CD8-positive, alpha-beta memory T cell (primary cell): ENCODE results near the gene CENPC. TPM values are rescaled to one million over a fixed set of nuclear protein-coding genes. Genes with fewer than 3 reads are reported as not detected.

Experiments used
- polyA plus RNA-seq: library from polyadenylated mRNA; unstranded; fragments of 300-500 nt; fragmentation: Illumina TruSeq; gene quantifications from one replicate; pipeline ENCODE4 v1.2.3, GENCODE V29; 2021
- total RNA-seq, 2 experiments: library from RNA; stranded (reverse); gene quantifications; one replicate each; pipeline ENCODE4 v1.2.3, GENCODE V29; 2021

CENPC gene
- total and polyA plus RNA-seq, 3 experiments from 2014 or later: 19.3 to 25.0 (median 20.2) TPM

Other genes with a start within 250 kb of the CENPC start
- 1 to 10 TPM in 1 of 2 experiments, under 1 TPM in 1; 0.40 to 1.1 TPM for gene STAP1, start 13.2 kb upstream of the CENPC start, total RNA-seq
- 2.6 TPM for gene STAP1, start 13.2 kb upstream of the CENPC start, polyA plus RNA-seq
- gene UBA6, start 155.7 kb upstream of the CENPC start, total RNA-seq: 10 to 100 TPM; 69.6 to 71.6 TPM
- 23.3 TPM for gene UBA6, start 155.7 kb upstream of the CENPC start, polyA plus RNA-seq
- gene GNRHR, start 208.9 kb upstream of the CENPC start, total RNA-seq: not detected
- not detected for gene GNRHR, start 208.9 kb upstream of the CENPC start, polyA plus RNA-seq